Endothelial cell (in vitro differentiated cells): ENCODE results near the gene SLBP. TPM values are rescaled to one million over a fixed set of nuclear protein-coding genes. Genes with fewer than 3 reads are reported as not detected.
A peak's percentile ranks its signal among the peaks of the same experiment; 100 is the strongest.

Experiments used
- DNase-seq: peaks from one replicate; pipeline ENCODE4 v3.0.0; 2021; ENCODE audit warnings: low spot score
- H3K27ac Mint-ChIP-seq: one replicate; pipeline ENCODE4 v1.8.0; 2021; ENCODE audit warnings: mixed read lengths, inconsistent platforms; ENCODE audit not compliant: unreplicated experiment
- H3K27me3 Mint-ChIP-seq: one replicate; pipeline ENCODE4 v1.8.0; 2021; ENCODE audit warnings: mild to moderate bottlenecking, moderate library complexity, mixed read lengths, inconsistent platforms; ENCODE audit not compliant: unreplicated experiment
- H3K36me3 Mint-ChIP-seq: one replicate; pipeline ENCODE4 v1.8.0; 2021; ENCODE audit warnings: mild to moderate bottlenecking, low read depth, mixed read lengths, inconsistent platforms; ENCODE audit not compliant: unreplicated experiment
- H3K4me1 Mint-ChIP-seq: one replicate; pipeline ENCODE4 v1.8.0; 2021; ENCODE audit warnings: mild to moderate bottlenecking, mixed read lengths, inconsistent platforms; ENCODE audit not compliant: unreplicated experiment
- H3K4me3 Mint-ChIP-seq: one replicate; pipeline ENCODE4 v1.8.0; 2021; ENCODE audit warnings: mild to moderate bottlenecking, mixed read lengths, inconsistent platforms; ENCODE audit not compliant: unreplicated experiment
- H3K9me3 Mint-ChIP-seq: one replicate; pipeline ENCODE4 v1.8.0; 2021; ENCODE audit warnings: mixed read lengths, inconsistent platforms; ENCODE audit not compliant: unreplicated experiment
- total RNA-seq: library from RNA; stranded (reverse); fragmentation: NEBNext Ultra II Directional; extraction: Animal tissue kit (Norgen Biotek cat#: 25700); gene quantifications from one replicate; pipeline ENCODE4 v1.2.1, GENCODE V29; 2021; ENCODE audit not compliant: unreplicated experiment
- TF ChIP-seq, protein P1 (sequence below): fragments of 200-600 bp; sonication (generic); IDR thresholded peaks from one replicate; pipeline ENCODE4 v1.5.0; 2021; ENCODE audit warnings: antibody characterized with exemption; ENCODE audit not compliant: unreplicated experiment

The SLBP gene
- total RNA-seq, 1 donor from 2014 or later: 33.2 TPM

DNA sequence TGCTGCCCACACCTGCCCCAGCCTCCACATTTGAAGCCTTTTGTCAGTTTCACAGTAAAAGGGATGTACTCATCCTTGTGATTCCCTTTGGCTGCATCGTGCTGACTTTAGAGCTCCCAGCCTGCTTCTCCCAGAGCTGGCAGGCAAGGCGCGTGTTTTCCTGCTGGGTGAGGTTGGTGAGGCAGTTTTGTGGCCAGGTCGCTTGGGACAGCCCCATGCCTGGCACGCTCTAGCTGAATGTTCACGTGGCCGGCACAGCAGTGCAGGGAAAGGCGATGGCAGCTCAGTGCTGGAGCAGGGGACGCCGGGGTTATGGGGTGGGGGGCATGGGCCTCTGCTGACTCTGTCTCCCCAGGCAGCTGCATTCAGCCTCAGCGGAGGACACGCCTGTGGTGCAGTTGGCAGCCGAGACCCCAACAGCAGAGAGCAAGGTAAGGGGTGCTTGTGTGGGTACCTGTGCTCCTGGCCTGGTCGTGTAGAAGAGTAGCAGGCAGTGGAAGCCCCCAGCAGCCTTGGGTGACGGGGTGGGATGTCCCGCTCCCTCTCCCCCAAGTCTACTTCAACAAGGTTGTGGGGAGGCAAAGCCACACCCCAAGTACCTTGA, 18.5 kb upstream of the SLBP start:
- peaks cover 5% of the 10 kb centered on the region for H3K36me3 Mint-ChIP-seq
- no peak overlapping the region for H3K4me3 Mint-ChIP-seq
- peaks cover 30% of the 10 kb centered on the region for H3K4me1 Mint-ChIP-seq
- TF ChIP-seq, protein P1, sequence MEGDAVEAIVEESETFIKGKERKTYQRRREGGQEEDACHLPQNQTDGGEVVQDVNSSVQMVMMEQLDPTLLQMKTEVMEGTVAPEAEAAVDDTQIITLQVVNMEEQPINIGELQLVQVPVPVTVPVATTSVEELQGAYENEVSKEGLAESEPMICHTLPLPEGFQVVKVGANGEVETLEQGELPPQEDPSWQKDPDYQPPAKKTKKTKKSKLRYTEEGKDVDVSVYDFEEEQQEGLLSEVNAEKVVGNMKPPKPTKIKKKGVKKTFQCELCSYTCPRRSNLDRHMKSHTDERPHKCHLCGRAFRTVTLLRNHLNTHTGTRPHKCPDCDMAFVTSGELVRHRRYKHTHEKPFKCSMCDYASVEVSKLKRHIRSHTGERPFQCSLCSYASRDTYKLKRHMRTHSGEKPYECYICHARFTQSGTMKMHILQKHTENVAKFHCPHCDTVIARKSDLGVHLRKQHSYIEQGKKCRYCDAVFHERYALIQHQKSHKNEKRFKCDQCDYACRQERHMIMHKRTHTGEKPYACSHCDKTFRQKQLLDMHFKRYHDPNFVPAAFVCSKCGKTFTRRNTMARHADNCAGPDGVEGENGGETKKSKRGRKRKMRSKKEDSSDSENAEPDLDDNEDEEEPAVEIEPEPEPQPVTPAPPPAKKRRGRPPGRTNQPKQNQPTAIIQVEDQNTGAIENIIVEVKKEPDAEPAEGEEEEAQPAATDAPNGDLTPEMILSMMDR: no peak
- H3K27ac Mint-ChIP-seq: no peak overlapping the region
- no peaks in the 10 kb centered on the region for H3K9me3 Mint-ChIP-seq
- DNase-seq: no peak
- peaks cover 3% of the 10 kb centered on the region for H3K27me3 Mint-ChIP-seq

DNA sequence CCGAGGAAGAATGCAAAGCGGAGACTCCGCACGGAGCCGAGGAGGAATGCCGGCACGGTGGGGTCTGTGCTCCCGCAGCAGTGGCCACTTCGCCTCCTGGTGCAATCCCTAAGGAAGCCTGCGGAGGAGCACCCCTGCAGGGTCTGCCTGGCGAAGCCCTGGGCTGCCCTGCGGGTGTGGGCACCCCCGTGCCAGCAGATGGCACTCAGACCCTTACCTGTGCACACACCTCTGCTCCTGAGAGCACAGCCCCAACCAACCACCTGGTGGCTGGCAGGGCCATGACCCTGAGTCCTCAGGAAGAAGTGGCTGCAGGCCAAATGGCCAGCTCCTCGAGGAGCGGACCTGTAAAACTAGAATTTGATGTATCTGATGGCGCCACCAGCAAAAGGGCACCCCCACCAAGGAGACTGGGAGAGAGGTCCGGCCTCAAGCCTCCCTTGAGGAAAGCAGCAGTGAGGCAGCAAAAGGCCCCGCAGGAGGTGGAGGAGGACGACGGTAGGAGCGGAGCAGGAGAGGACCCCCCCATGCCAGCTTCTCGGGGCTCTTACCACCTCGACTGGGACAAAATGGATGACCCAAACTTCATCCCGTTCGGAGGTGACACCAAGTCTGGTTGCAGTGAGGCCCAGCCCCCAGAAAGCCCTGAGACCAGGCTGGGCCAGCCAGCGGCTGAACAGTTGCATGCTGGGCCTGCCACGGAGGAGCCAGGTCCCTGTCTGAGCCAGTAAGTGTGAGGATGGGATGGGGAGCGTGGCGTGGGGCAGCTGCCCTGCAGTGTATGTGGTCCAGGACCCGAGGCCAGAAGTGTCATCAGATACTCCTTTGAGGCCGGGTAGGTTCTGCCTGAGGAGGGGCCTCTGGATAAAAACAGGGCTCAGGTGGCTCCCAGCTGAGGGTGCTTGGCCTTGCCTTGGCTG, 16.2 kb upstream of the SLBP start:
- TF ChIP-seq, protein P1: peak; percentile 48
- peaks cover 30% of the 10 kb centered on the region for H3K4me1 Mint-ChIP-seq
- H3K36me3 Mint-ChIP-seq: peaks cover 9% of the 10 kb centered on the region
- H3K27ac Mint-ChIP-seq: peak overlapping the region; percentile 84
- no peaks in the 10 kb centered on the region for H3K9me3 Mint-ChIP-seq
- H3K27me3 Mint-ChIP-seq: peaks cover 5% of the 10 kb centered on the region
- H3K4me3 Mint-ChIP-seq: no peak overlapping the region
- no peak for DNase-seq

DNA sequence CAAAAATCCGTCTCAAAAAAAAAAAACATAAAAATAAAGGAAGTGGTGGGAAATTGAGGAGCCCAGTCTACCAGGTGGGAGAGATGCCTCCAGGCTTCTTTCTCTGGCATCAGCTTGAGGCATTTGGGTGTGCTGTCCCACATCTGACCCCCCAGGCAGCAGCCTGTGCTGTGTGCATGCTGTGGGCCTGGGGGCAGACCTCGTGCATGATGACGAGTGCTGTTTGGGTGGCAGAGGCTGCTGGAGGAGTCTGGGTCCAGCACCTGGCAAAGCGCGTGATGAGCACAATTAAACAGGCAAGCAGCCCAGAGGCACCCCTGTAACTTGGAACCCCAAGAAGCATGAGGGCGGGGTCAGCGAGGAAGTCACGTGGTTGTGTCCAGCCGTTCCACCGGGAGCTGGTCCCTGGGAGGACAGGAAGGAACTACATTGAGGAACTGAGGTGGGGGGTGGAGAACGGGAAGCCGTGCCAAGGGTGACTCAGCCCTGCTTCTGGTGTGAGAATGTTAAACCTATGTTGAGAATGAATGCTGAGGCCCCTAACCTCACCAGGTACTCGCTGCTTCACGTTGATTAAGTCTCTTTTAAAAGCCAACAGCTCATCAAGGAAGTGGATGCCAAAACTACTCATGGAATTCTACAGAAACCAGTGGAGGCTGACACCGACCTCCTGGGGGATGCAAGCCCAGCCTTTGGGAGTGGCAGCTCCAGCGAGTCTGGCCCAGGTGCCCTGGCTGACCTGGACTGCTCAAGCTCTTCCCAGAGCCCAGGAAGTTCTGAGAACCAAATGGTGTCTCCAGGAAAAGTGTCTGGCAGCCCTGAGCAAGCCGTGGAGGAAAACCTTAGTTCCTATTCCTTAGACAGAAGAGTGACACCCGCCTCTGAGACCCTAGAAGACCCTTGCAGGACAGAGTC, 15.3 kb upstream of the SLBP start:
- Mint-ChIP-seq H3K4me3 (peak overlapping the region; percentile 71), H3K27ac (peak overlapping the region; percentile 93), H3K27me3 (peaks cover 8% of the 10 kb centered on the region), H3K36me3 (peaks cover 4% of the 10 kb centered on the region), H3K9me3 (no peaks in the 10 kb centered on the region), H3K4me1 (peaks cover 32% of the 10 kb centered on the region)
- DNase-seq: no peak
- TF ChIP-seq, protein P1: no peak

DNA sequence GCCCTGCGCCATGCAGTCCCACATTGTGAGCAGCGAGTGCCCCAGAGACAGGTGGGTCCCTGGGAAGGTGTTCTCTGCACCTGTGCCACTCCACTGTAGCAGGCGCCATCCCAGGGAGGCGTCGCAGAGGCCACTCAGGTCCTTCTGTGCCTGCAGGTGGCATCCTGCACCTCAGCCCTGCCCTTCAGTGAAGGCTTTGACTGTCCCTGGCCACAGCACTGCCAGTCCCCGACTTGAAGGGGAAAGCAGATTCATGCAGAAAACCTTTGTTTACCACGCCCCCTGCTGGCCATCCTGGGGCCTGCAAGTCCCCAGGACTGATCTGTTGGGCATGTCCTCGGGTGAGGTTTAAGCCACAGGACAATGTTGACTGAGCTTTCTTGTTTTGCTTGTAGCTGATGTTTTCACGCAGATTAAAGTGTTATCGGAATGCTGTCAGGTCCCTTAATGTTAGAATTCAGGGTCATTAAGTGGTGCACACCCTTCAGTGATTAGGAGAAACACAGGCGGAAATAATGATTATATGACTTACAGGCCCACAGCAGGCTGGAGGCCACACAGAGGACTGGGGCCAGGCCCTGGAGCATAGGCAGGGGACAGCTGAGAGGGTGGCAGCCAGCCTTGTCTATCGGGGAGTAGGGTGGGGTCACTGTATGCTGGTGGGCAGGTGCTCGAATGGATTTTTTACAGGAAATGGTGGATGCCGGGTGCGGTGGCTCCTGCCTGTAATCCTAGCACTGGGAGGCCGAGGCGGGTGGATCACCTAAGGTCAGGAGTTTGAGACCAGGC, 14.2 kb upstream of the SLBP start:
- Mint-ChIP-seq H3K4me3 (peak overlapping the region; percentile 52), H3K4me1 (peaks cover 38% of the 10 kb centered on the region), H3K27ac (peak overlapping the region; percentile 93), H3K9me3 (no peaks in the 10 kb centered on the region), H3K27me3 (peaks cover 12% of the 10 kb centered on the region), H3K36me3 (peaks cover 4% of the 10 kb centered on the region)
- TF ChIP-seq, protein P1: peak; percentile 99
- DNase-seq: peak; percentile 96
